Left ventricle myocardium inferior (tissue), 1 donor: Measurements from ENCODE around the gene NUAK1. TPM values are rescaled to one million over a fixed set of nuclear protein-coding genes. Genes with fewer than 3 reads are reported as not detected.
"Not testable (repeated sequence)": the region's sequence is repeated elsewhere in the genome, so short reads cannot be mapped to it uniquely, and the experiment has no call there.

Source experiments
- DNase-seq: peaks from one replicate; pipeline ENCODE4 v3.0.0-alpha.2; 2020
- H3K27ac ChIP-seq: fragments of 200-600 bp; replicated peaks from 2 replicates; pipeline ENCODE4 v1.8.0; 2021
- H3K27me3 ChIP-seq: fragments of 200-600 bp; 2 replicates; pipeline ENCODE4 v1.8.0; 2021; ENCODE audit warnings: low read depth
- H3K36me3 ChIP-seq: fragments of 200-600 bp; 2 replicates; pipeline ENCODE4 v1.8.0; 2021
- H3K4me1 ChIP-seq: fragments of 200-600 bp; 2 replicates; pipeline ENCODE4 v1.8.0; 2021
- H3K4me3 ChIP-seq: fragments of 200-600 bp; 2 replicates; pipeline ENCODE4 v1.8.0; 2021; ENCODE audit warnings: mild to moderate bottlenecking, moderate library complexity
- H3K9me3 ChIP-seq: fragments of 200-600 bp; replicated peaks from 2 replicates; pipeline ENCODE4 v1.8.0; 2021
- intact Hi-C: fragments of 100-400 bp; cut with micrococcal nuclease; formaldehyde crosslinking; loops from one replicate; pipeline ENCODE4 v1.11.0; 2022
- total RNA-seq: library from RNA; stranded (reverse); fragmentation: NEBNext Ultra II Directional; extraction: Animal tissue kit (Norgen Biotek cat#: 25700); gene quantifications from one replicate; pipeline ENCODE4 v1.2.1, GENCODE V29; 2021
- TF ChIP-seq, protein P1 (sequence below): fragments of 200-600 bp; IDR thresholded peaks from 2 replicates; pipeline ENCODE4 v1.8.0; 2021; ENCODE audit warnings: antibody characterized with exemption, mild to moderate bottlenecking, borderline replicate concordance
- donor health status: DM: no; HTN: yes; CAD: no; lungs with severe emphysema.

The NUAK1 gene
- total RNA-seq, 1 donor from 2014 or later, result 42.1 TPM

DNA sequence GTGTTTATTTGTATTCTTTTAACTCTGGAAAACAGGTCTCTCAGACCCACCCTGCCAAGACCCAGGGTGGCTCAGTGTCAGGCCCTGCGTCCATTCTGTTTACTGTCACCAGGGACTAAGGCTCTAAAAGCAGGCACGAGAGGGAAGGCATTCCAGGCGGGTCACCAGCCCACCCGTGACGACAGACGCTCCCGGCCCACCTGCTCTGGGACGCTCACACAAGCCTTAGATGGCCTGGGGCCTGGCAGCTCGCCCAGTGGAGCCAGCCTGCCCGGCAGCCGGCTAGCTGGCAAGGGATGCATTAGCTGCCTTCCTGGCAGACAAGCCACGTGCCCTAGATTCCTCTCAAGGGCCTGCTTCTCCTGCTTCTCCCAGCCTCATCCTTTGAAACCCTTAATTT lies 9.2 kb upstream of the NUAK1 start:
- H3K27ac ChIP-seq, result peak overlapping the region; percentile 98
- no peaks in the 10 kb centered on the region for H3K9me3 ChIP-seq
- intact Hi-C loops, result loop anchor here (10.0 kb wide), 1 partner anchor 723 kb away; no protein-coding TSS in a partner anchor
- DNase-seq, result peak; percentile 86
- TF ChIP-seq, protein P1, sequence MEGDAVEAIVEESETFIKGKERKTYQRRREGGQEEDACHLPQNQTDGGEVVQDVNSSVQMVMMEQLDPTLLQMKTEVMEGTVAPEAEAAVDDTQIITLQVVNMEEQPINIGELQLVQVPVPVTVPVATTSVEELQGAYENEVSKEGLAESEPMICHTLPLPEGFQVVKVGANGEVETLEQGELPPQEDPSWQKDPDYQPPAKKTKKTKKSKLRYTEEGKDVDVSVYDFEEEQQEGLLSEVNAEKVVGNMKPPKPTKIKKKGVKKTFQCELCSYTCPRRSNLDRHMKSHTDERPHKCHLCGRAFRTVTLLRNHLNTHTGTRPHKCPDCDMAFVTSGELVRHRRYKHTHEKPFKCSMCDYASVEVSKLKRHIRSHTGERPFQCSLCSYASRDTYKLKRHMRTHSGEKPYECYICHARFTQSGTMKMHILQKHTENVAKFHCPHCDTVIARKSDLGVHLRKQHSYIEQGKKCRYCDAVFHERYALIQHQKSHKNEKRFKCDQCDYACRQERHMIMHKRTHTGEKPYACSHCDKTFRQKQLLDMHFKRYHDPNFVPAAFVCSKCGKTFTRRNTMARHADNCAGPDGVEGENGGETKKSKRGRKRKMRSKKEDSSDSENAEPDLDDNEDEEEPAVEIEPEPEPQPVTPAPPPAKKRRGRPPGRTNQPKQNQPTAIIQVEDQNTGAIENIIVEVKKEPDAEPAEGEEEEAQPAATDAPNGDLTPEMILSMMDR, result no peak
- no peaks in the 10 kb centered on the region for H3K36me3 ChIP-seq
- H3K27me3 ChIP-seq, result no peaks in the 10 kb centered on the region
- peaks cover 64% of the 10 kb centered on the region for H3K4me1 ChIP-seq
- H3K4me3 ChIP-seq, result no peak overlapping the region

DNA sequence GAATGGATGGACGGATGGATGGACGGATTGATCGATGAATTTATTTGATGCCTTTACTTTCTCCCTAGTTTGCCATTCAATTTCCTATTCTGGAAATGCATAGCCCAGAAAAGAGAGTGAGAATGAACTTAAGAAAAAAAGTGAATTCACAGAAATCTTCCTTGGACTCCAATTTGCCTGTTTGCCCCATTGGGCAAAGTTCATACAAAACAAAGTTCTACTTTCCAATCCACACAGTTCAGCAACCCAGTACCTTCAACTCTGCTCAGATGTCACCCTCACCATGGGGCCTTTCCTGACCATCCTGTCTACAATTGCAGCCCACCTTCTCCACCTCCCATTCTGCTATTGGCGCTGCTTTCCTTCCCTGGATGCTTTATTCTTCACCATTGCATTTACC lies 8.2 kb upstream of the NUAK1 start:
- H3K27me3 ChIP-seq, result no peaks in the 10 kb centered on the region
- peaks cover 74% of the 10 kb centered on the region for H3K4me1 ChIP-seq
- DNase-seq, result no peak
- TF ChIP-seq, protein P1, result no peak
- no peaks in the 10 kb centered on the region for H3K9me3 ChIP-seq
- no peak overlapping the region for H3K4me3 ChIP-seq
- peak overlapping the region; percentile 98 for H3K27ac ChIP-seq
- H3K36me3 ChIP-seq, result no peaks in the 10 kb centered on the region
- intact Hi-C loops, result loop anchor here (10.0 kb wide), 1 partner anchor 722 kb away; no protein-coding TSS in a partner anchor

DNA sequence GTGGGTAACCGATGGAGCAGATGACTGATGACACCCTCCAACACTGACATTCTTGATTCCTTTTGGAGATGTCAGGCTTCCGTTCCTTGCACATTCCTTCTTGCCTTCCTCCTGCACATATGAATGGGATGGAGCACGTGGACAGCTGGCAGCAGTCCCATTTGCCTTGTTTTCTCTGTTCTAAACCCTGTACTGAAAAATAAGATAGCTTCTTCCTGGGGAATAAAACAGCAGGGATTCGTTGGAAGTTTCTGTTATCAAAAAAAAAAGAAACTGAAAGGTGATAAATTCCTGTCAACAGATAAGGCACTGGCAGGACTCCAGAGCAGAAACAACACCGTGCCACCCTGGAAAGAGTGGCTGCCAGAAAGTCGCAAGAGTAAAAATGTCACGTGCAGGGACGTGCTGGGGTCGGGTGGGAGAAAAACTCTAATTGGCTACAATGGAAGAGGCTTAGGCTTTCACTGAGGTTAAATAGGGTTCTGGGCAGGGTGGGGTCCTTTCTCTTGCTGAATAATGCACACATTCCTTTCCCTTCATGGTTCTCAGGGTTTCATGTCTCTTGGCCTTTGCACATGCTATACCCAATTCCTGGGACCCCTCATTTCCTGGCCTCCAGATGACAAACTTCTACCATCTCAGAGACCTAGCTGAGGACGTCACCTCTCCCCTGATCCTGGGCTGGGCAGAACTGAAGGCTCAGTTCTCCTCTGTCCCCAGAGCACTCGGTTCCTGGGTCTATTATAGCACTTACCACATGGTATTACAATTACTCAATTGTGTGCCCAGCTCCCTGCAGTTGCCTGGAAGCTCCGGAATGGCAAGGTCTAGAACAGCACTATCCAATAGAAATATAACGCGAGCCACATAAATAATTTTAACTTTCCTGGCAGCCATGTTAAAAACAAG lies 7.0 kb upstream of the NUAK1 start:
- TF ChIP-seq, protein P1, result no peak
- H3K4me1 ChIP-seq, result peaks cover 85% of the 10 kb centered on the region
- H3K36me3 ChIP-seq, result no peaks in the 10 kb centered on the region
- intact Hi-C loops, result loop anchor here (10.0 kb wide), 1 partner anchor 721 kb away; no protein-coding TSS in a partner anchor
- peak overlapping the region; percentile 98 for H3K27ac ChIP-seq
- peak; percentile 56 for DNase-seq
- H3K4me3 ChIP-seq, result no peak overlapping the region
- H3K9me3 ChIP-seq, result no peaks in the 10 kb centered on the region
- no peaks in the 10 kb centered on the region for H3K27me3 ChIP-seq

DNA sequence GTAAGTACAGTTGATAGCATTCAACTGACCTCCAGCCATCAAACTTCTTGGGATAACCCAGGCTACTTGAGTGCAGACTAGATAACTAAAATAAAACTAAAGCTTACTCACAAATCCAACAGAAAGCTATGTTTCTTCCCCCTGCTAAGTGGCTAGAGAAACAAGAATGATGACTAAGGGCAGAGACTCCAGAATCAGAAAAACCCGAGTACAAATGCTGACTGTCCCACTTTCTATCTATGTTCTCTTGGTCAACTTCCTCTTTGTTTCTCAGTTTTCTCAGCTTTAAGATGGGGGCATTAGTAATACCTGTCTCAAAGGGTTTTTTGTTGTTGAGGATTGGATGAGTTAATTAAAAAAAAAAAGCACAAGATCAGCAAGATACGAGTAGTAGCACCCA lies 6.1 kb upstream of the NUAK1 start:
- Histone ChIP-seq H3K27me3 (no peaks in the 10 kb centered on the region), H3K4me1 (peaks cover 90% of the 10 kb centered on the region), H3K9me3 (no peaks in the 10 kb centered on the region), H3K27ac (peak overlapping the region; percentile 98), H3K36me3 (no peaks in the 10 kb centered on the region), H3K4me3 (no peak overlapping the region)
- DNase-seq, result no peak
- intact Hi-C loops, result loop anchor here (10.0 kb wide), 1 partner anchor 720 kb away; no protein-coding TSS in a partner anchor
- TF ChIP-seq, protein P1, result no peak

DNA sequence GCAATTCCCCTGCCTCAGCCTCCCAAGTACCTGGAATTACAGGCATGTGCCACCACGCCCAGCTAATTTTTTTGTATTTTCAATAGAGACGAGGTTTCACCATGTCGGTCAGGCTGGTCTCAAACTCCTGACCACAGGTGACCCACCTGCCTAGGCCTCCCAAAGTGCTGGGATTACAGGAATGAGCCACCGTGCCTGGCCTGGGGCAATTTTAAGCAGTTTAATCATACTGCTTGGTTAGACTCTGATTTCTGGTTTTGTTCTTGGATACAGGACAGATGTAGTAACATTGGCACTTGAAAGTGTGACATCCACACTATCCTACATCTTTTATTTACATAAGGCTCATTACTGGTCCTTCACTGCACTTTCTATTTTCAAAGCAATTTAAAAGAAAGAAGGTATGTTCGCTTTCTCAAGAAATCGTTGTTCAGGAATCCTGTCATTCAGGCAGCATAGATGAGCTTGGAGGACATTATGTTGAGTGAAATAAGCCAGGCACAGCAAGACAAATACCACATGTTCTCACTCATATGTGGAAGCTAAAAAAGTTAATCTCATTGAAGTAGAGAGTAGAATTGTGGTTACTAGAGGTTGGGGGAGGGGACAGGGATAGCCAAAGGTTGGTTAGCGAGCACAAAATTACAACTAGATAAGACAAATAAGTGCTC lies 4.0 kb upstream of the NUAK1 start:
- no peaks in the 10 kb centered on the region for H3K9me3 ChIP-seq
- no peak for DNase-seq
- TF ChIP-seq, protein P1, result no peak
- no peaks in the 10 kb centered on the region for H3K36me3 ChIP-seq
- peaks cover 89% of the 10 kb centered on the region for H3K4me1 ChIP-seq
- intact Hi-C loops, result loop anchor here (10.0 kb wide), 1 partner anchor 718 kb away; no protein-coding TSS in a partner anchor
- no peaks in the 10 kb centered on the region for H3K27me3 ChIP-seq
- H3K27ac ChIP-seq, result peak overlapping the region; percentile 98
- H3K4me3 ChIP-seq, result peak overlapping the region; percentile 95

DNA sequence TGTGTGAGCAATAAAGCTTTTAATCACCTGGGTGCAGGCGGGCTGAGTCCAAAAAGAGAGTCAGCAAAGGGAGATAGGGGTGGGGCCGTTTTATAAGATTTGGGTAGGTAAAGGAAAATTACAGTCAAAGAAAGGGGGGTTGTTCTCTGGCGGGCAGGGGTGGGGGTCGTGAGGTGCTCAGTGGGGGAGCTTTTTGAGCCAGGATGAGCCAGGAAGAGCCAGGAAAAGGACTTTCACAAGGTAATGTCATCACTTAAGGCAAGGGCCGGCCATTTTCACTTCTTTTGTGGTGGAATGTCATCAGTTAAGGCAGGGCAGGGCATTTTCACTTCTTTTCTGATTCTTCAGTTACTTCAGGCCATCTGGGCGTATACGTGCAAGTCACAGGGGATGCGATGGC lies 3.2 kb upstream of the NUAK1 start:
- not testable (repeated sequence) for H3K9me3 ChIP-seq, DNase-seq, H3K36me3 ChIP-seq, H3K27me3 ChIP-seq
- peak overlapping the region; percentile 98 for H3K27ac ChIP-seq
- intact Hi-C loops, result loop anchor here (10.0 kb wide), 1 partner anchor 717 kb away; no protein-coding TSS in a partner anchor
- peak overlapping the region; percentile 95 for H3K4me3 ChIP-seq
- H3K4me1 ChIP-seq, result peaks cover 88% of the 10 kb centered on the region
